Calu3 (cell line): ENCODE results near the gene WDR31. TPM values are rescaled to one million over a fixed set of nuclear protein-coding genes. Genes with fewer than 3 reads are reported as not detected.
A peak's percentile ranks its signal among the peaks of the same experiment; 100 is the strongest.

Experiments used
- BruUV-seq: library from RNA; stranded (reverse); fragments of 400-500 nt; replicated peaks from 2 replicates; lab custom pipeline; 2021; lab: Mats Ljungman, UMichigan
- CTCF ChIA-PET: fragments of 300-600 bp; sonication (Branson Sonifier 250); formaldehyde crosslinking; loops from one replicate; lab custom pipeline; 2022; ENCODE audit warnings: antibody characterized with exemption; lab: Charles Lee
- DNase-seq: peaks from one replicate; pipeline ENCODE4 v3.0.0; 2022
- H3K27ac Mint-ChIP-seq: one replicate; pipeline ENCODE4 v1.8.0; 2022; ENCODE audit warnings: mixed read lengths; ENCODE audit not compliant: unreplicated experiment
- H3K27me3 Mint-ChIP-seq: one replicate; pipeline ENCODE4 v1.8.0; 2022; ENCODE audit warnings: mixed read lengths; ENCODE audit not compliant: unreplicated experiment
- H3K36me3 Mint-ChIP-seq: one replicate; pipeline ENCODE4 v1.8.0; 2022; ENCODE audit warnings: mild to moderate bottlenecking, moderate library complexity, mixed read lengths; ENCODE audit not compliant: insufficient read depth, unreplicated experiment
- H3K4me1 Mint-ChIP-seq: one replicate; pipeline ENCODE4 v1.8.0; 2022; ENCODE audit warnings: mild to moderate bottlenecking, low read depth, mixed read lengths; ENCODE audit not compliant: unreplicated experiment
- H3K4me3 Mint-ChIP-seq: one replicate; pipeline ENCODE4 v1.8.0; 2022; ENCODE audit warnings: mild to moderate bottlenecking, low read depth, moderate library complexity, mixed read lengths; ENCODE audit not compliant: unreplicated experiment
- H3K9me3 Mint-ChIP-seq: one replicate; pipeline ENCODE4 v1.8.0; 2022; ENCODE audit warnings: low read depth, mixed read lengths; ENCODE audit not compliant: unreplicated experiment
- intact Hi-C: fragments of 100-400 bp; cut with micrococcal nuclease; formaldehyde crosslinking; loops from one replicate; pipeline ENCODE4 v1.10.0; 2022; ENCODE audit not compliant: unreplicated experiment
- total RNA-seq: library from RNA; stranded (reverse); gene quantifications from 2 replicates; pipeline ENCODE4 v1.2.3, GENCODE V29; 2022
- TF ChIP-seq, protein P1 (sequence below): fragments of 200-600 bp; IDR thresholded peaks from one replicate; pipeline ENCODE4 v1.8.0; 2022; ENCODE audit warnings: antibody characterized with exemption; ENCODE audit not compliant: unreplicated experiment

Gene WDR31
- total RNA-seq, 1 experiment from 2014 or later = 3.1 TPM

DNA sequence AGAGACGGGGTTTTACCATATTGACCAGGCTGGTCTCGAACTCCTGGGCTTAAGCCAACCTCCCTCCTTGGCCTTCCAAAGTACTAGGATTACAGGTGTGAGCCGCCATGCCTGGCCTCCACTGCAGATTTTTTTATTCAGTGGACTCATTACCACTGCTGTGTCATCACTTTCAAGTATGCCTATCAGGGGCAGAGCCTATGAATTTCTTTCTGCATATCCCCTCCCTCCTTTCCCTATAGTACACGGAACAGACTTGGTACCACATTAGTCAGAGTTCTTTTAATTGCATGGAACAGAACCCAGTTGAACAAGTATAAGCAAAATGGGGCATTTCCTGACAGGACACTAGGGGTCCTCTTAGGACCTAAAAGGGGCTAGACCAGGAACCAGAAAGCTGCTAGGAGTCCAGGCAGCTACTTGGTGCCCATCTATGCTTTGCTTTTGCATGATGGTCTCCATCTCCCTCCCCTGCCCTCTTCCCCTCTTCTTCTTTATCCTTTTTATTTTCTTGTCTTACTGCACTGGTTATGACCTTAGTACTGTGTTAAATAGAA, 15.0 kb upstream of the WDR31 start:
- TF ChIP-seq, protein P1, sequence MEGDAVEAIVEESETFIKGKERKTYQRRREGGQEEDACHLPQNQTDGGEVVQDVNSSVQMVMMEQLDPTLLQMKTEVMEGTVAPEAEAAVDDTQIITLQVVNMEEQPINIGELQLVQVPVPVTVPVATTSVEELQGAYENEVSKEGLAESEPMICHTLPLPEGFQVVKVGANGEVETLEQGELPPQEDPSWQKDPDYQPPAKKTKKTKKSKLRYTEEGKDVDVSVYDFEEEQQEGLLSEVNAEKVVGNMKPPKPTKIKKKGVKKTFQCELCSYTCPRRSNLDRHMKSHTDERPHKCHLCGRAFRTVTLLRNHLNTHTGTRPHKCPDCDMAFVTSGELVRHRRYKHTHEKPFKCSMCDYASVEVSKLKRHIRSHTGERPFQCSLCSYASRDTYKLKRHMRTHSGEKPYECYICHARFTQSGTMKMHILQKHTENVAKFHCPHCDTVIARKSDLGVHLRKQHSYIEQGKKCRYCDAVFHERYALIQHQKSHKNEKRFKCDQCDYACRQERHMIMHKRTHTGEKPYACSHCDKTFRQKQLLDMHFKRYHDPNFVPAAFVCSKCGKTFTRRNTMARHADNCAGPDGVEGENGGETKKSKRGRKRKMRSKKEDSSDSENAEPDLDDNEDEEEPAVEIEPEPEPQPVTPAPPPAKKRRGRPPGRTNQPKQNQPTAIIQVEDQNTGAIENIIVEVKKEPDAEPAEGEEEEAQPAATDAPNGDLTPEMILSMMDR = no peak
- Mint-ChIP-seq H3K4me3 (no peak overlapping the region), H3K9me3 (no peaks in the 10 kb centered on the region), H3K4me1 (peaks cover 24% of the 10 kb centered on the region), H3K36me3 (peaks cover 5% of the 10 kb centered on the region), H3K27me3 (no peaks in the 10 kb centered on the region), H3K27ac (no peak overlapping the region)
- CTCF ChIA-PET = no interaction called here
- no peak for DNase-seq
- BruUV-seq = no TSS peak
- intact Hi-C loops = no loop called here

DNA sequence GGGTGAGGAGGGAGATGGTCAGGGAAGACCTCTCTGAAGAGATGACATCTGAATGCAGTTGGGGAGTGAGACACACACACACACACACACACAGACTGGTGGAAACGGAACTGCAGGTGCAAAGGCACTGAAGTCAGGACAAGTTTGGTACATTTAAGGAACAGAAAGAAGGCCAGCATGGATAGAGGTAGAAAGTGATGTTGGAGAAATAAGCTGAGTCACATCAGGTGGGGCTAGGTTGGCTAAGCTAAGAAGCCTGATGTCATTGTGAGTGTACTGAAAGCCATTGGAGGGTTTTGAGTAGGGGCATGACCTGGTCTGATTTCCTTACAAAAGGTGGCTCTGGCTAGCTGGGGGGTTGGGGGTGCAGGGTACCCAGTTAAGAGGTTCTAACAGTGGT, 12.3 kb upstream of the WDR31 start:
- no peak overlapping the region for H3K27ac Mint-ChIP-seq
- no peak overlapping the region for H3K4me3 Mint-ChIP-seq
- no peaks in the 10 kb centered on the region for H3K27me3 Mint-ChIP-seq
- intact Hi-C loops = no loop called here
- TF ChIP-seq, protein P1 = no peak
- no peaks in the 10 kb centered on the region for H3K9me3 Mint-ChIP-seq
- CTCF ChIA-PET = no interaction called here
- DNase-seq = no peak
- peaks cover 12% of the 10 kb centered on the region for H3K36me3 Mint-ChIP-seq
- BruUV-seq = no TSS peak
- H3K4me1 Mint-ChIP-seq = peaks cover 24% of the 10 kb centered on the region

GRCh38 chr9:113352006-113352405, 11.9 kb upstream of the WDR31 start:
- Mint-ChIP-seq H3K27ac (no peak overlapping the region), H3K4me3 (no peak overlapping the region), H3K36me3 (peaks cover 12% of the 10 kb centered on the region), H3K27me3 (no peaks in the 10 kb centered on the region), H3K9me3 (no peaks in the 10 kb centered on the region), H3K4me1 (peaks cover 24% of the 10 kb centered on the region)
- no TSS peak for BruUV-seq
- no peak for DNase-seq
- TF ChIP-seq, protein P1 = no peak
- CTCF ChIA-PET = interaction anchor here (0.6 kb wide), 1 partner anchor 98 kb away, joined by 7 read pairs; no protein-coding TSS in a partner anchor
- intact Hi-C loops = no loop called here

- H3K27ac Mint-ChIP-seq = no peak overlapping the region
- no peaks in the 10 kb centered on the region for H3K27me3 Mint-ChIP-seq
- TF ChIP-seq, protein P1 = no peak
- CTCF ChIA-PET = no interaction called here
- H3K4me3 Mint-ChIP-seq = peak overlapping the region; percentile 67
- H3K9me3 Mint-ChIP-seq = no peaks in the 10 kb centered on the region
- peaks cover 12% of the 10 kb centered on the region for H3K36me3 Mint-ChIP-seq
- TSS peak; percentile 48 for BruUV-seq
- intact Hi-C loops = no loop called here
- peaks cover 24% of the 10 kb centered on the region for H3K4me1 Mint-ChIP-seq
- DNase-seq = no peak
Observed at GRCh38 chr9:113350937-113351336, 10.9 kb upstream of the WDR31 start.
